ENCODE data around the gene EPHB6. TPM values are rescaled to one million over a fixed set of nuclear protein-coding genes. Genes with fewer than 3 reads are reported as not detected.

Gene EPHB6, protein sequence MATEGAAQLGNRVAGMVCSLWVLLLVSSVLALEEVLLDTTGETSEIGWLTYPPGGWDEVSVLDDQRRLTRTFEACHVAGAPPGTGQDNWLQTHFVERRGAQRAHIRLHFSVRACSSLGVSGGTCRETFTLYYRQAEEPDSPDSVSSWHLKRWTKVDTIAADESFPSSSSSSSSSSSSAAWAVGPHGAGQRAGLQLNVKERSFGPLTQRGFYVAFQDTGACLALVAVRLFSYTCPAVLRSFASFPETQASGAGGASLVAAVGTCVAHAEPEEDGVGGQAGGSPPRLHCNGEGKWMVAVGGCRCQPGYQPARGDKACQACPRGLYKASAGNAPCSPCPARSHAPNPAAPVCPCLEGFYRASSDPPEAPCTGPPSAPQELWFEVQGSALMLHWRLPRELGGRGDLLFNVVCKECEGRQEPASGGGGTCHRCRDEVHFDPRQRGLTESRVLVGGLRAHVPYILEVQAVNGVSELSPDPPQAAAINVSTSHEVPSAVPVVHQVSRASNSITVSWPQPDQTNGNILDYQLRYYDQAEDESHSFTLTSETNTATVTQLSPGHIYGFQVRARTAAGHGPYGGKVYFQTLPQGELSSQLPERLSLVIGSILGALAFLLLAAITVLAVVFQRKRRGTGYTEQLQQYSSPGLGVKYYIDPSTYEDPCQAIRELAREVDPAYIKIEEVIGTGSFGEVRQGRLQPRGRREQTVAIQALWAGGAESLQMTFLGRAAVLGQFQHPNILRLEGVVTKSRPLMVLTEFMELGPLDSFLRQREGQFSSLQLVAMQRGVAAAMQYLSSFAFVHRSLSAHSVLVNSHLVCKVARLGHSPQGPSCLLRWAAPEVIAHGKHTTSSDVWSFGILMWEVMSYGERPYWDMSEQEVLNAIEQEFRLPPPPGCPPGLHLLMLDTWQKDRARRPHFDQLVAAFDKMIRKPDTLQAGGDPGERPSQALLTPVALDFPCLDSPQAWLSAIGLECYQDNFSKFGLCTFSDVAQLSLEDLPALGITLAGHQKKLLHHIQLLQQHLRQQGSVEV
- not detected in 2 replicates for total RNA-seq (2014; rRNA removed; shearing (Covaris generic))

- DNase-seq (ENCODE audit: low read depth): peak; percentile 41
Observed at GRCh38 chr7:142854372-142855113, at the start of gene EPHB6. Gene EPHB6 (plus strand): TSS chr7:142855076. CDS start chr7:142863228, 8,152 bp downstream.

DNA sequence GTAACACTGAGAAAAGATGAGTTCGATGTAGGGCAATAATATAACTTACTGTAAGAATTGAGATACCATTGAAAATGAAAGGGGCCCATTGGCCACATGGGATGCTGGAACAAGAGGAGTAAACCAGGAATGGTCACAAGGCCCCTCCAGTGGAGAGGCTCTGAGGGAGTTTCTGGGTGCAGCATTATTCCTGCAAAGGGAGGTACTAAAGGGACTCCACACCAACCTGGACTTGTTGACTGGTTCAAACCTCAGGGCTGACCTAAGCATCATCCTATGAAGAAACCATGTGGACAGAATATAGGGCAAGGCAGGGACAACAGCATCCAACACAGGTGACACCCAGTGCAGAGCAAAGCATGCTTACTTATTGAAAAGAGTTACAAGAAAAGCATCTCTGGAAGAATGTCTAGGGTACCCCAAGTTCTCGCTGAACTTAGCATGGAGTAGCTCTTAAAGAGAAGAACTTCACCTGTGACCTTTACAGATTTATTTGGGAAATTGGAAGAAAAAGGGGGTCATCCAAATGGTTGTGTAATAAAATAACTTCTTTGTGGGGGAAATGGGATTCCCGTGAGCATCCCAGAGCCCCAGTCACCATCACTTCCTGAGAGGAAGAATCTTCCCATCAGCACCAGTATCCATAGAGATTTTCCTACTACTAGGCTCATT is 49.4 kb upstream of the EPHB6 start:
- DNase-seq (ENCODE audit: low read depth): no peak

GRCh38 chr7:142806022-142806356 is 48.9 kb upstream of the EPHB6 start:
- no peak for DNase-seq (ENCODE audit: low read depth)

- no peak for DNase-seq (ENCODE audit: low read depth)
Observed at GRCh38 chr7:142806957-142807356, 47.9 kb upstream of the EPHB6 start.

DNA sequence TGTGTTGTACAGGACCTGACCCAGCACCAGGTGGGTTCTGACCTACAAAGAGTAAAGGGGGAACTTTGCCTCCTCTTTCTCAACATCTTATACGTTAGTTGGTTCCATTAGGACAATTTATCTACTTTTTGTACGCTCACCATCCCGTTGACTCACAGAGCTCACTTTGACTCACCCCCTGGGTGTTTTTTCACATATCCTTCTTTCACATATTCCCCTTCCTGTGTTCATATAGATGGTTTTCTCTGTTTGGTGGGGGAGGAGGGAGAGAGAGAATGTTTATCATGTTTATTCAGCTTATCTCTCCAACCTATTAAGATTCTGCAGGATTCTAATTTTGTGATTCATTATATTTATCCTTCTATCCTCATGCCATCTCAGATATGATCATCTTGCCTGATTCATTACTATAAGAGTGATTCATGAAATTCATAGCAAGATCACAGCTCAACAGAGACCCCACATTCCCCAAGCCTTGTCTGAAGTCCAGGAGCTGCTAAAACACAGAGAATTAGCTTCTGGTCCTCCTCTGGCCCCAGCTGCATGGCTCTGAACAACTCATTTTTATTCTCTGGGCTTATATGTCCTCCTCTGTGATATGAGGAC is 46.9 kb upstream of the EPHB6 start:
- DNase-seq (ENCODE audit: low read depth): peak; percentile 56

DNA sequence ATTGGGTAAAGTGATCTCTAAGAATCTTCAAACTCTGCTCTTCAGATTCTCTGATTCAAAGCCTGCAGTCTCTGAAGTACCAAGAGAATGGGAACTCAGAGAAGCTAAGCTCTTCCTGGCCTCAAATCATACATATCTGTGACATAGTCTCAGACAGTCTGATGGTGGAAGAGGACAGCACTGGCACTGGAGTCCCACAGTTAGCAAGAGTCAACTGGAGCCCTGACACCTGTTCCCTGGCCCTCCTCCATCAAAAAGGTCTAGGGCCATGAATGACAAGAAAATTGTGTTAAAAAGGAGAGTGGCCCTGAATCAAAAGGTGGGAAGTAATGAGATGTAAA is 46.4 kb upstream of the EPHB6 start:
- peak; percentile 45 for DNase-seq (ENCODE audit: low read depth)

DNA sequence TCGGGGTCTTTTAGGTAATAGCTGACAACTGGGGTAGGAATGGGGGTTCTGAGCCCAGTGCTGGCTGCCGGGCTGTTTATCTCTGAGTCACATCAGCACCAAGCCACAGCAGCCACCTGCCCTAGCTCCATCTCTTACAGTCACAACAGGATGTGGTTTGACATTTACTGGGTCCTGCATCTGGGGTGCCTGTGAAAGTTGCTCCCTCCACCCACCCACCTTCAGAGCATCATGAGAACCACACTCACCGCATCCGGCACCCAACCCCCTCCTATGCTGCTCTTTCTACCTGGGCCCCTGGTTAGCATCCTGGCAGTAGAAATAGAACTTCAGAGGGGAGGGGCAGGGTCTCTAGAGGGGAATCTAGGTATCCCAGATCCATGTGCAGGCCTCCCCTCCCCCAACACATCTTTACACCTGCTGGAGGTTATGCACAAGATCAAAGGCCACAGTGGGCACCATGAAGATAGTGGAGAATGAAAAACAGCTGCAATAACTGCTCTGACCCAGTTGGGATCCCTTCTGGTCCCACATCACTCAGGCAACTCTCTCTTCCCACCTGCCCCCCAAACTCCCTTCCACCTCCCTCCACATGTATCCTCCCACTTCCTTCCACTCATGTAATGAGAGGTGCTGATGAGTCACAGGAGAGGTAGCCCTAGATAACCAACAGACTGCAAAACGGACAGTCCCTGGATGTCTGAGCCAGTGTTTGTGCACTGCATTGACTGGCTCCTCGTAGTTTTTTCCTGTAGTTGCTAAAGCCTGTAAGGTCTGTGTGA is 45.9 kb upstream of the EPHB6 start:
- peak; percentile 86 for DNase-seq (ENCODE audit: low read depth)

DNA sequence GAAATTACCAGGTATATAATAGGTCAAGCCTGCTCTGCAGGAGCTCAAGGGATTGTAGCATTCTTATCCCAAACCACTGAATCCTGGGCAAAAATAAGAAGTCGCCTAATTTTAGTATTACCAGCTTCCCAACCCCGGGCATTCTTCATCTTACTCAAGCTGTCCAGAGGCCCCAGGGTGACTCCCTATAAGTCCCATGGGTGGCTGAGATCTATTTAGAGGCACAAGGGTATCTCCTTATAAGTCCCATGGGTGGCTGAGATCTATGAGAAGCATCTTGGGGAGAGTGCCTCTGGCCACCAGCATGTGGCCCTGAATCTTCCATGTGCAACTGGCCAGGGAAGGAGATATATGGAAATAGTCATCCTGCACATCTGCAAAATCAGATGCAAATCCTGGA is 45.2 kb upstream of the EPHB6 start:
- peak; percentile 8 for DNase-seq (ENCODE audit: low read depth)

DNA sequence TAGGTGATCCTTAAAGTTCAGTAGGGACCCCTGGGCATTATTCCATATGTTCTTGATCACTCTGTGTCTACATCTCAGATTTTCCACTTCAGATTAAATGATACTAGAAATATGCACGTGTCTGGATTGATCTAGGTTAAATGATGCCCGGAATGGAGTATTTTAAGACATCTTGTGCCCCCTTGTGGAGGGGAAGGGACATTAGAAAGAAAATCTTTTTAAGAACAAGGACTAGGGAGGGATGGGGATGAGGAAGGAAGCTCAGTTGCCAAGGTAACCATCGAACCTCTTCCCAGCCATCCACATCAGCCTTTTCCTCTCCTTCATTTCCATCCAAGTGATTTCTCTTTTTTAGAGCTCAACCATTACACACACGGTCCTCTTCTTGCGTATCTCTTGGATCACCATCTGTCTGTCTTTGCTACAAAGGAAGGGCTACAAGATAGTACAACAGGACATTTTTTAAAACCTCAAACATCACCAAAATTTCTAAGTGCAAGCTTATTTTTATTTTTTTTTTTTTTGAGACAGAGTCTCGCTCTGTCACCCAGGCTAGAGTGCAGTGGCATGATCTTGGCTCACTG is 43.6 kb upstream of the EPHB6 start:
- peak; percentile 59 for DNase-seq (ENCODE audit: low read depth)

DNA sequence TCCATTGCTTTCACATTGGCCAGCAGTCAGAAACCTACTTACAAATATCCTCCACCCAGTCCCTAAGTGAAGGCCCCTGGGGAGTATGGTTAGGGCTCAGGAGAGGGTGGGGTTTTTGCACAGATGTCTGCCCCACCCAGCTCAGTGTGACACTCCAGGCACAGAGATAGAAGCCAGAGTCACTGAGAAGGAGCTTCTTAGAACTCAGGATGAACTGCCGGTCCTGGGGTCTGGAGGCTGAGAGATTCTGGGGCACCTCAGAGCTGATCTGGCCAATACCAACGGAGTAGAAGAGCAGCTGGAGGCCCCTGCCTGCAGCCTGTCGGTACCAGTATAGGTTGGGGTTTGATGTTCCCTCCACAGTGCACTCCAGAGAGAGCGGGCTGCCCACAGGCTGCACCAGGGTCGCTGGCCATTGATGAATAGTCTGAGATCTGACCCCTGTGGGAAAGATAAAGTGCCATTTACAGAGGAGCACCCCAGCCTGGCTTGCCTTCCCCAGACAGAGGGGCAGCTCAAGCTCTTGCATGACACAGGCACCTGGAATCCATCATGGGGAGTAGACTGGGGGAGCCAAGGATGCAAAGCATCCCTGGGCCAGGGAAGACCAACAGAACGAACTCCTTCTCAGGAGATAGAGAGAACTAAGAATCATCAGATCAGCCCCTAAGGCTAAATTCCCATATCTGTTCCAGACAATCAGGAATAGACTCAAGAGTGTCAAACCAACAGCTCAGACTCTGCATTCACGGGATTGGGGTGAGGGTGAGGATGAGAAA is 42.2 kb upstream of the EPHB6 start:
- peak; percentile 8 for DNase-seq (ENCODE audit: low read depth)

DNA sequence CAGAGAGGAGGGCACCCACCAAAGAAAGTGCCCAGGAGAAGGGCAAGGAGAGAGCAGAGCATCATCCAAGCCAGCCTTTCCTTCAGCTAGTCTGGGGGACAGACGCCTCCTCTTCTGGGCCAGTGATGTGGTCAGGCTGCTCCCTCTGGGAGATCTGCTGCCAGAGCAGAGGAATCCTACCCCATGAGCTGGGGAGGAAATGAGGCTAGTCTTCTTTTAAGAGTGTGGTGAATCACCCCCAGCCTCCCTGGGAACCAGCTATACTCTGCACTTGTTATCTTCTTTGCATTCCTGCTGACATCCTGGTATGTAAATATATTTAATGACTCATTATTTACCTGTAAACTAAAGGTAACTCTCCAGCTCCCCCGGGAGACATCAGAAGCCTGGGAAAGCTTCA is 41.6 kb upstream of the EPHB6 start:
- peak; percentile 52 for DNase-seq (ENCODE audit: low read depth)

GRCh38 chr7:142813699-142814098 is 41.2 kb upstream of the EPHB6 start:
- DNase-seq (ENCODE audit: low read depth): no peak

- DNase-seq (ENCODE audit: low read depth): no peak
Observed at GRCh38 chr7:142814451-142814850, 40.4 kb upstream of the EPHB6 start.

- no peak for DNase-seq (ENCODE audit: low read depth)
Observed at GRCh38 chr7:142815134-142815533, 39.7 kb upstream of the EPHB6 start.

DNA sequence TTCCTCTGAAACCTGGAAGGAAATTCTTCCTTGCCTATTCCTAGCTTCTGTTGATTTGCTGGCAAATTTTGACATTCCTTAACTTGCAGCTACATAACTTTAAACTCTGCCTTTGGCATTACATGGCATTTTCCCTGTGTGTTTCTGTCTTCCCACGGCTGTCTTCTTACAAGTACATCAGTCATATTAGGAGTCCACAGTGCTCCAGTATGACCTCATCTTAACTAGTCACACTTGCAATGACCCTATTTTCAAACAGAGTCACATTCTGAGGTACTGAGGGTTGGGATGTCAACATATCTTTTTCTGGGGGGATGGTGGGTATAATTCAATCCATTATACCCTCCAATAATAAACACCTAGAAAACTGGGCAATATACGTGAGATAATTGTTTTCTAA is 37.4 kb upstream of the EPHB6 start:
- no peak for DNase-seq (ENCODE audit: low read depth)

DNA sequence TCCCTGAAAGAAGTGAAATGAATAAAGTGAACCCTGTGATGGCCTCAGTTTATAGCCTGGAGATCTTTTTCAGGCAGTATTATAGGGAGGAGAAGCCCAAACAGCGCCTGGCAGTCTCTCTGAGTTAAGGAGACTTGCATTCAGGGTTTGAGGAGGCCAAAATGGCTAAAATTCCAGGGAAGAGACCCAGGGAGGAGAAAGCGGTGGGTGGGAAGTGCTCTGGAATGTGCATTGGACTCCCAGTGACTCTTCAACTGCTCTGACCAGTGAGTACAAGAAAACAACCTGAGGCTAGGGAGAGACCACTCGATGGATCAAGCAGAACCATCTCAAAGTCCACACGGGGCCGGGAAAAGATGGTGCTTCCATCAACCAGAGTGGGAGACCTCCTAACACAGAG is 35.3 kb upstream of the EPHB6 start:
- no peak for DNase-seq (ENCODE audit: low read depth)

- DNase-seq (ENCODE audit: low read depth): no peak
Observed at GRCh38 chr7:142822714-142823113, 32.2 kb upstream of the EPHB6 start.

GRCh38 chr7:142827951-142828500 is 26.9 kb upstream of the EPHB6 start:
- no peak for DNase-seq (ENCODE audit: low read depth)

- no peak for DNase-seq (ENCODE audit: low read depth)
Observed at GRCh38 chr7:142832417-142832816, 22.5 kb upstream of the EPHB6 start.
